ENCODE measurements around the gene TRIM17.

DNA sequence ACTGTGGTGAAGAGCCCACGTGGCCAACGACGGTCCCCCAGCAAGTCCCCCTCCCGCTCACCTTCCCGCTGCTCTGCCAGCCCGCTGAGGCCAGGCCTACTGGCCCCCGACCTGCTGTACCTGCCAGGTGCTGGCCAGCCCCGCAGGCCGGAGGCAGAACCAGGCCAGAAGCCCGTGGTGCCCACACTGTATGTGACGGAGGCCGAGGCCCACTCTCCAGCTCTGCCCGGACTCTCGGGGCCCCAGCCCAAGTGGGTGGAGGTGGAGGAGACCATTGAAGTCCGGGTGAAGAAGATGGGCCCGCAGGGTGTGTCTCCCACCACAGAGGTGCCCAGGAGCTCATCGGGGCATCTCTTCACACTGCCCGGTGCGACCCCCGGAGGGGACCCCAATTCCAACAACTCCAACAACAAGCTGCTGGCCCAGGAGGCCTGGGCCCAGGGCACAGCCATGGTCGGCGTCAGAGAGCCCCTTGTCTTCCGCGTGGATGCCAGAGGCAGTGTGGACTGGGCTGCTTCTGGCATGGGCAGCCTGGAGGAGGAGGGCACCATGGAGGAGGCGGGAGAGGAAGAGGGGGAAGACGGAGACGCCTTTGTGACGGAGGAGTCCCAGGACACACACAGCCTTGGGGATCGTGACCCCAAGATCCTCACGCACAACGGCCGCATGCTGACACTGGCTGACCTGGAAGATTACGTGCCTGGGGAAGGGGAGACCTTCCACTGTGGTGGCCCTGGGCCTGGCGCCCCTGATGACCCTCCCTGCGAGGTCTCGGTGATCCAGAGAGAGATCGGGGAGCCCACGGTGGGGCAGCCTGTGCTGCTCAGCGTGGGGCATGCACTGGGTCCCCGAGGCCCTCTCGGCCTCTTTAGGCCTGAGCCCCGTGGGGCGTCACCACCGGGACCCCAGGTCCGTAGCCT, 56.8 kb downstream of the TRIM17 start:
- TF ChIP-seq, protein P1, sequence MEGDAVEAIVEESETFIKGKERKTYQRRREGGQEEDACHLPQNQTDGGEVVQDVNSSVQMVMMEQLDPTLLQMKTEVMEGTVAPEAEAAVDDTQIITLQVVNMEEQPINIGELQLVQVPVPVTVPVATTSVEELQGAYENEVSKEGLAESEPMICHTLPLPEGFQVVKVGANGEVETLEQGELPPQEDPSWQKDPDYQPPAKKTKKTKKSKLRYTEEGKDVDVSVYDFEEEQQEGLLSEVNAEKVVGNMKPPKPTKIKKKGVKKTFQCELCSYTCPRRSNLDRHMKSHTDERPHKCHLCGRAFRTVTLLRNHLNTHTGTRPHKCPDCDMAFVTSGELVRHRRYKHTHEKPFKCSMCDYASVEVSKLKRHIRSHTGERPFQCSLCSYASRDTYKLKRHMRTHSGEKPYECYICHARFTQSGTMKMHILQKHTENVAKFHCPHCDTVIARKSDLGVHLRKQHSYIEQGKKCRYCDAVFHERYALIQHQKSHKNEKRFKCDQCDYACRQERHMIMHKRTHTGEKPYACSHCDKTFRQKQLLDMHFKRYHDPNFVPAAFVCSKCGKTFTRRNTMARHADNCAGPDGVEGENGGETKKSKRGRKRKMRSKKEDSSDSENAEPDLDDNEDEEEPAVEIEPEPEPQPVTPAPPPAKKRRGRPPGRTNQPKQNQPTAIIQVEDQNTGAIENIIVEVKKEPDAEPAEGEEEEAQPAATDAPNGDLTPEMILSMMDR (IDR thresholded peaks at IDR 0.05; ENCODE audit: low read depth, low read length): no peak
- TF ChIP-seq MYC (IDR thresholded peaks at IDR 0.05; ENCODE audit: low read depth, low read length) (no peak), POLR2A (IDR thresholded peaks at IDR 0.05; ENCODE audit: extremely low read depth, insufficient read length) (no peak), MAX (IDR thresholded peaks at IDR 0.05; ENCODE audit: low read depth, low read length) (no peak)

All from NB4 (cell line).